ENCODE data around the gene RPS10.

RPS10 gene

DNA sequence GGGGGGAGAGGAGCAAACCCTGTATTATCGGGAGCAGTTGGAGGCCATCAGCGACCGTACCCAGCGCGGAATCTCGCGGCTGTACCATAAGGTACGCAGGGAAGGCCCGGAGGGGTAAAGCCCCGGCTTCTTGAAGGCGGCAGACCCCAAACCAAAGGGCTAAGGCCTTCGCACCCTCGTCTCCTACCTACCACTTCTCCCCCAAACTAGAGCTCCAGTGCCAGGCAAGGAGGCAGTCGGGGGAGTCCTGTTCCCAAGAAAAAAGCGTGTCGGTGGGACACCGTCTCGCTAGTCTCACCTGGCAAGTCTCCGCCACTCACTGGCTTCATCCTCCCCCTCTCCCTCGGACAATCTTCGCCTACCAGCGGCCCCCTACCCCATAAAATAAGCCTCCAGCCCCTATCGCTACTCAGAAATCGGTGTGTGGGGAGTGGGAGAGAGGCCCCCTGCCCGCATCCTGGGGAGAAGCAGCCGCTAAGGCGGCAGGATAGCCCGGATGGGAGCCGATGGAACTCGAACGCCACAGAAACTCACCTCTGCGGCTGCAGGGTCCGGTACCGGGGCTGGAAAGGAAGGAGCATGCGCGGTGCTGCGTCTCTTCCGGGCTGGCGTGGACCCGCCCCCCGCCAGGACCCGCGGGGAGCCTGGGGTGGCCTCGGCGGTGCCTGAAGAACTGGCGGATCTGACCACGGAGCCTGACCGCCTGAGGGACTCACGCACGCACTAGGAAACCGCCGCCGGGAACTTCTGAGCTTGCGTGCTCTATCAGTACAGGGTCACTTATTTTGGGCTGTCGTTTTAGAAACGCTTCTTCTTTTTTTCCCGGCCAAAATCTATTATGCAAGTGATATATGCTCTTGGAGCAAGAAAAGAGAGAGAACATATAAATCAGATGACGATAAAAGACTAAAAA is at the start of gene RPS10:
RPS10 (minus strand) TSS at position 572 of the 913 bp plus-strand sequence. CDS start 848 bp downstream, outside the sequence.
- peak; percentile 93 to 95 for DNase-seq

DNA sequence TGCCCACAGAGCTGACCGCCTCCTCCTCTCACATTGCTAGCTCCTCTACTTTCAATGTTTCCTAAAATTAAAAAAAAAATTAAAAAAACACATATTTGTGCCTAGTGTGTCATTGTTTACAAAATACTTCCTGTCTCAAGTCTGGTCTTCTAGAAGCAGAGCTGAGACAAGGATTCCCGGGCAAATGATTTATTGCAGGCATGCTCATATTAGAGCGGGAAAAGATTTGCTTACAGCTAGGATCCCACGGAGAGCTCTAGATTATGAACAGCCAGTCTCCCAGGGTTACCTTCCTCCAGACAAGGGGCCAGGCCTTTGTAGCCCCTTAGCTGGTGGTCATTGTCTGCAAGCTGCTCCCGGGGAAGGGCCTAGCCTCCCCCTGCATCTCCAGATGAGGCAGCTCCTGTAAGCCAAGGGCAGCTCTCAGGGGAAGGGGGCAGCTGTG is 49.4 kb upstream of the RPS10 start:
- DNase-seq: no peak

DNA sequence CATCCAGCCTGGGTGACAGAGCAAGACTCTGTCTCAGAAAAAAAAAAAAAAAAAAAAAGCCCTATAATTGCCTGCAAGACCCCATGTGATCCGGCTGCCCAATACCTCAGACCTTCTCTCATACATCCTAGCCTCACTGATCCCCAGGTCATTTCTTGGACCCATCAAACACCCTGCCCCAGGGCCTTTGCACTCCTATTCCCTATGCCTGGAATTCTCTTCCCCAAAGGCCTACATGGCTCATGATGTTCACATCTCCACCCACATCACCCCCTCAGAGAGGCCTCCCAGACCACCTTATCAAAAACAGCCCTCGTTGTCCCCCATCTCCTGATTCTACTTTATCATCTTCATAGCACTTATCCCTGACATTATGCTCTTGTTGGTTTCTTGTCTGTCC is 48.9 kb upstream of the RPS10 start:
- DNase-seq: no peak

DNA sequence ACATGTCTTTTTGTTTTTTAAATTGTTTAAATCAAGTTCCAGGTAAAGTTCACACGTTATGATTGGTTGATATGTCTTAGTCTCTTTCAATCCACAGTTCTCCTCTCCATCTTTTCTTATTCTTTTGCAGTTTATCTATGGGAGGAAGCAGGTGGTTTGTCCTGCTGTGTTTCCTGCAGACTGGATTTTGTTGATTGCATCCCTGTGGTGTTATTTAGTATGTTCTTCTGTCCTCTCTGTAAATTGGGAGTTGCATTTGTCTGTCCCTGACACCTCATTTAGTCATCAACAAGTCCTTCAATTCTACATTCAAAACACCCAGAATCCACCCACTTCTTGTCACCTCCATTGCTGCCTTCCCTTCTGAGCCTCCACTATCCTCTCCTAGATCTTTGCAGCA is 48.1 kb upstream of the RPS10 start:
- DNase-seq: no peak

DNA sequence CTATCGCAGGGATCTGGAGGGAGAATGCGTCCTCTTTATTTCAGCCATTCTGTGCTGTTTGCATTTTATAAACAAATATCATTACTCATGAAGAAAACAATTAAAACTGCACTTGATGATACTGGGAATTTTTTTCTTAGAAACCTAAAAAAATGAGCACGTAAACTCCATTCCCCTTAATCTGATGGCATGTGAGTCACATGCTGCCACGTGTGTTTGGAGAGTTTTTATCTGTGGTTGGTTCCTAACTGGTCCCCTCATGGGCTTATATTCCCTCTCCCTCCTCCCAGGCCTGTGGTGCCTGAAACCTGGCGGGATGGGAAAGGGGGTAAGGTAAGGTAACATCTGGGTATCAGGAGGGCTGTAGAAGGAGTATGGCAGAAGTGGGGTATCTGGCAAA is 46.6 kb upstream of the RPS10 start:
- DNase-seq: no peak

DNA sequence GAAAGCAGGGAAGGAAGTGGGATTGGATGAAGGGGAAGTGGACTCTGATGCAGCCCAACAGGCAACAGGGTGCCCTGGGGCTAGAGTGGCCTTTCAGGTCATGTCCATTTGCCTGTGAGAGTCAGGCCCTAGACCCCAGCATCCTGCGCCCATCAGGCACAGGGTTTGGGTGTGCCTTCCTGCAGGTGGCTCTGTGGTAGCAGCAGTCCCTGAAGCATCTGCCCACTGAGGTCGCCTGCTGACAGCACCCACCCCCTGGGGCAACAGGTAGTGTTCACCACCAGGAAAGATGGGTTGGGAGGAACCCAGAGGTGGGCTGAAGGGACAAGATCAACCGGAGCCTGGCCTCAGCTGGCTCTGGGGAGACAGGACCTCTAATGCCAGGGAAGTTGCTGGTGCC is 43.6 kb upstream of the RPS10 start:
- no peak for DNase-seq

DNA sequence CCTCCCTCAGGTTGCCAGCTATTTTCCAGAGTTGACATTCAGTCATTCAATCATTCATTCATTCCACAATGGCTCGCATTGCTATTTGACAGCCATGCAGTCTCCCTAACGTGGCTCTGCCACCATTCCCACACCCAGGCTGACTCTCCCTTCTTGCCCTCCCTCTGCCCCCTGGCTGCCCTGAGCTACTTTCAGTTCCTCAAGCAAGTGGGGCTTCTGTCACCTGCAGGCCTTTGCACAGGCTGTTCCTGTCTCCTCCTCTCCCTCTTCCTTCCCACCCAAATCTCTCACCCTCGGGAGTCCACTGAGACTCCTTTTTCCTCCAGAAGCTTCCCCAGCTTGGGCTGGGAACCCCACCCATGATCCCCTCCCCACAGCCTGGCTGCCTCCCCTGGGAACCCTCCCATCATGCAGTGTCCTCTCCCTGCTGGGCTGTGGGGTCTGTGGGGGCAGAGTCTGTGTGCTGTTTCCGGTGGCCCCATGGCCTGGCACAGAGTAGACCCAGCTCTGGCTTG is 42.6 kb upstream of the RPS10 start:
- no peak for DNase-seq

DNA sequence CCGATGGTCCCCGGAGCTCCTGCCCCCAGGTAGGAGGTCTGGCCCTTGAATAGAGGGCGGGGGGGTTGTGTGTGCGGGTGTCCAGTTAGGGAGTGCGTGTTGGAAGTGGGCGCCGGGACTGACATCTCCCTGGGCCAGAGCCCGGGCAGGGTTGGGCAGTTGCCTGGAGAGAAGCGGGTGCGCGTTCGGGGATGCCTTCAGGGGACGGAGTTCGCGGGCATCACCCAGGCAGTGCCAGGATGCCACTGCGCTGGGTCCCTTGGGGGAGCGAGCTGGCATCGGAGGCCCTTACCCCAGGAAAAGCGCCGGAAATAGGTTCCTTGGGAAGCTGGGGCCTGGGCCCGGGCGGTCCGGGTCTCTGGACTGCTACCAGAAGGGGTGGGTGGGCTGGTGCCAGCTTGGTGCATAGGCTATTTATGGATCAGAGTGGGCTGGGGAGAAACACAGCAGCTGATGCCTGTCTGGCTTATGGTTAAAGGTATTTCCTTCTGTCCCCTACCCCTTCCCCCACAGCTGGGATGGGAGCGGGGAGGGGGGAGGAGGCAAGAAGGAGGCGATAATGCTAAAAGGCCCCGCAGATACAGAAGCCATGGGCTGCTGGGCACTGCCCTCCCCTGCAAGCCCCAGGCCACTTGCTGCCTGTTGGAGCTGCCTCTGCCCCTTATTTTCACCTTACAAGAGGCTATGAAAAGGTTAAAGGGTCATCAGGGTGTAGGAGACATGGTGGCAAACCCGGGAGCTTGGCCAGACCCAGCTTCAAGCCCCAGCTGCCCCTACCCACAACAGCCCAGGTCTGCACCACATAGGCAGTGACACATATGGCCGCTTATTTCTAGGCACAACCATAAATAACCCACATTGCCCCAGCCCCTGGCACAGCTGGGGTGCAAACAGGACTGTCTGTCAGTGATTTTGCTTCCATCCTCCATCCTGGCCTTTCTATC is 40.6 kb upstream of the RPS10 start:
- DNase-seq: no peak

DNA sequence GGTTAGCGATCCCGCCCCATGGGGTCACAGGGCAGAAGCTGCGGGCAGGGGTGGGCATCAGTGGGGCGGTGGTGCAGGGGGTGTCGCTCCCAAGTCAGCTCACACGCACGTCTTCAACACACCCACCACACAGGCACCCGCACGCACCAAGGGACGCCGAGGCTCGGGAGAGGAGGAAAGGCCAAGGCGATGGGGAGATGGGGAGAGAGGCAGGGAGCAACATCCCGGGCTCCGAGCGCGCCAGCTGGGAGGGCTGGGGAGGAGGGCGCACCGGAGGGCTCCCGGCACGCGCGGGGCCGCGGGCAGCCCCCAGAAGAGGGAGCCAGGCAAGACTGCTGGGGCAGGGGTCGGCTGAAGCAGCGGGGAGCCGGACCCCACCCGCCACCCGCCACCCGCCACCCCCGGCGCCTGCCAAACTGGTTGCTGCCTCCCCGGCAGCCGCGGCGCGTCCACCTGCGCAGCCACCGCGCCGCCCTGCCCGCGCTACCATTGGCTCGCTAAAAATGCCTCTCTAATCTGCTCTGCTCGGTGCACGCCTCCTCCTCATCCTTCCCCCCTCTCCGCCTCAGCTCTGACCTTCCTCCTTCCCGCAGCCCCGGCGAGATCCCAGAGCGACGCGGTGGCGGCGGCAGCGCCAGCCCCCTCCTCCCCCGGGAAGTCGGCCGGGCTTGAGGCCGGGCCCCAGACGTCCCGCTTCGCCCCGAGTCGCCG is 39.8 kb upstream of the RPS10 start, which contains the start of gene PACSIN1:
PACSIN1 (plus strand) TSS at position 546 of the 711 bp plus-strand sequence. CDS start 60,230 bp downstream, outside the sequence.
- DNase-seq: peak; percentile 36 to 71

DNA sequence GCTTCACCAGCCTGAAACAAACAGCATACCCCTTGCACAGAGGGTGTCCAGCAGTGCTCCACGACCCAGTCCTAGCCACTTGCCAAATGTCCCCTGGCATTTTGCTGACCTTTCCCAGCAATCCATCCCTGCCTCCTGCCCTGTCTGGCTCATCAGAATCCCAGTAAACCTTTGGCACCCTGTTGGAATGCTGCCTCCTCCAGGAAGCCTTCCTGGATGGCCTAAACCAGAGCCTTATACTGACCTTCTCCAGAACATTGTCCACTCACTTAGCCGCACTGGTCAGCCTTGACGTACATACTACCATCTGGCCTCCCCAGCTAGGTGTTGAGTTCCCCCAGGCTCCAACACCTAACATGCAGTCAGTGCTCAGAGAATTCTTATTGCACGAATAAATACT is 38.0 kb upstream of the RPS10 start:
- DNase-seq: no peak

DNA sequence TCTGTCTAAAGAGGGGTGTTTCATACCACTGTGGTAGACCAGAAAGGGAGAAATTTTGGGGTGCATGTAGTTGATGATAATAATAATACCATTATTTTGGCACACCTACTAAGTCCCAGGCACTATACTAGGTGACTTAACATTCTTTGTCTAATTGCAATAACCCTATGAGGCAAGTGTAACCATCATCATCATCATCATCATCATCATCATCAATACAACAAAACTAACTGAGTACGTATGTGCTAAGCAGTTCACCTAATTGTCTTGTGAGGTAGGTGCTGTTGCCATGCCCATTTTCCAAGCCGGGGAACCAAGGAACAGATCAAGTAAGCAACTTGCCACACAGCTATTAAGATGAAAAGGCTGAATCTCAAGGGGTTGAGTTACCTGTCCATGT is 37.4 kb upstream of the RPS10 start:
- no peak for DNase-seq

DNA sequence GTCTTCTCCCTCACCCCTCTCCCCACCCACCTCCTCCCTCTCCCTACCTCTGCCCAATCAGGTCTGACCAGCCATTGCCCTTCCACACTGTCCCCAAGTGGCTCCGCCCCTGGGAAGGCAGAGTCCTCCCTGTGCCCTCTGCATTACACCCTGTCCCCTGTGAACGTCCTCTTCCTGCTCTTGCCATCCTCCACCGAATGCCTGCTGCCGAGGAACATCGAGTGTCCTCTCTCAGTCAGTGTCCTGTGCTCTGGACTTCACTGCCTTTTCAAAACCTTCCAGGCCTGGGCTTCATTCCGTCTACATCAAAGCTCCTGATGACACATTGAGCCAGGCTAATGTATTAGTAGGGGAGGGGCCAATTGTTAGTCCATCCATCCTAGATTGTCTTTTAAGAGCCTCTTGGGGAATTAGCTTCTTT is 36.7 kb upstream of the RPS10 start:
- peak; percentile 31 to 61 for DNase-seq

DNA sequence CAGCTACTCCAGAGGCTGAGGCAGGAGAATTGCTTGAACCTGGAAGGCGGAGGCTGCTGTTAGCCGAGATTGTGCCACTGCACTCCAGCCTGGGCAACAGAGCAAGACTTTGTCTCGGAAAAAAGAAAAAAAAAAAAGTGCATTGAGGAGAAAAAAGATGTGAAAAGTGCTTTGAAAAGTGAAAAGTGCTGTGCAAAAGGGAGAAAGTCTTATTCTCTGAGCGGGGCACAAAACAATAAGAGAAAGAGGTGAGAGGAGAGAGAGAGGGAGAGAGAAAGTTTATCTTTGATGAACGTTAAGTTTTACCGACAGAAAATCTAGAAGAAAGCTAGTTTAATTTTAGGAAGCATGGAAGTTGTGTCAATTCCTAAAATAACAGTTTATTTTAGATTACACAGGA is 36.1 kb upstream of the RPS10 start:
- no peak for DNase-seq

DNA sequence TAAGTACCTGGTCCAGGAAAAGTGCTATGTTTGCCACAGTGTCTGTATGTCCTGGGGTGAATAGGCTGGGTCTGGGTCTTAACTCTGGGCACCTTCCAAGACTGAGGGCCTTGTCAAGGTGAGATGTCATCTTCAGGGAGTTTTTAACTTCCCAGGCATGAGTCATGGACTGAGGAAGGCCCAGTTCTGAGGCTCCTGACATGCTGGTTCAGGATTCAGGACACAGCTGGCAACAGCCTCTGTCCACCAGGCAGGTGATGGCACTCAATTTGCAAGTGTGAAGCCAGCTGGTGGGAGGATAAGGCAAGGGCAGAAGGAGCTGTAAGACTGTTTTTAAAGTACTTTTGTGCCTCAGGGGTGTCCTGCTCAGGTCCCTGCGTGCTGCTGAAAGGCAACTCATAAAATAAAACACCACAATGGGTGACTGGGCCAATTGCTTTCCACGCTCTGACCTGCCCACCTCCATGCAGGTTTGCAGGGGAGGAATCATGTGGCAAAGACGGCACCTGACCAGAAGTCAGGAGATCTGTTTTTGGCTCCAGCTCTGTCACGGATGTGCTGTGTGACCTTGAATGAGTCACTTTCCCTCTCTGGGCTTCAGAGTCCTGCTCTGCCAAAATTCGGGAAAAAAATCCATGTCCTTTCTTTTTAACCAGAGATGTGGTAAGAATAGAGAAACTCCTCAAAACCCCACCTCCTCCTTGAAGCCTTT is 35.1 kb upstream of the RPS10 start:
- no peak for DNase-seq

DNA sequence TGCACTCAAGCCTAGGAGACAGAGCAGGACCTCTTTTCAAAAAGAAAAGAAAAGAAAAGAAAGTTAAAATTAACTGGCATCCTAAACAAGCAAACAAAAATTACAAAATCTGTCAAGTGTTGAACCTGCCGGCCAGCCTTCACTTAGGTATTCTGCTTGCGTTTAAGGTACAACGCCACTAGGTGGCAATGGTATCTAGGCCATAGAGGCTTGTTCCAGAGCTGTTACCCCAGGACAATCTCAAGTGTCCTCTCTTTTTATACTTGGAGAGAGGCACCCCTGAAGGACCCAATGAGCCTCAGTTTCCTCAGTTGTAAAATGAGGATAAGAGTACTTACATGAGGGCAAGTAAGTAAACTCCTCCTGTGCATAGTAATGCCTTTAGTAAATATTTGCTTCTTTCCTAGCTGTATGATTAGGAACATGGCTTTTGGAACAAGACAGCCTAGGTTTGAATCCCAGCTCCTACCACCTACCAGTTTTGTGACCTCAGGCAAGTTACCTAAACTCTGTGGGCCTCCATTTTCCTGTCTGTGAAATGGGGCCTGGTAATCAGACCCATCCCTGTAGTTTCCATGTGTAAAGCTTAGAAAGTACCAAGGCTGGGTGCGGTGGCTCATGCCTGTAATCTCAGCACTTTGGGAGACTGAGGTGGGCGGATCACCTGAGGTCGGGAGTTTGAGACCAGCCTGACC is 34.2 kb upstream of the RPS10 start:
- peak; percentile 23 to 36 for DNase-seq

DNA sequence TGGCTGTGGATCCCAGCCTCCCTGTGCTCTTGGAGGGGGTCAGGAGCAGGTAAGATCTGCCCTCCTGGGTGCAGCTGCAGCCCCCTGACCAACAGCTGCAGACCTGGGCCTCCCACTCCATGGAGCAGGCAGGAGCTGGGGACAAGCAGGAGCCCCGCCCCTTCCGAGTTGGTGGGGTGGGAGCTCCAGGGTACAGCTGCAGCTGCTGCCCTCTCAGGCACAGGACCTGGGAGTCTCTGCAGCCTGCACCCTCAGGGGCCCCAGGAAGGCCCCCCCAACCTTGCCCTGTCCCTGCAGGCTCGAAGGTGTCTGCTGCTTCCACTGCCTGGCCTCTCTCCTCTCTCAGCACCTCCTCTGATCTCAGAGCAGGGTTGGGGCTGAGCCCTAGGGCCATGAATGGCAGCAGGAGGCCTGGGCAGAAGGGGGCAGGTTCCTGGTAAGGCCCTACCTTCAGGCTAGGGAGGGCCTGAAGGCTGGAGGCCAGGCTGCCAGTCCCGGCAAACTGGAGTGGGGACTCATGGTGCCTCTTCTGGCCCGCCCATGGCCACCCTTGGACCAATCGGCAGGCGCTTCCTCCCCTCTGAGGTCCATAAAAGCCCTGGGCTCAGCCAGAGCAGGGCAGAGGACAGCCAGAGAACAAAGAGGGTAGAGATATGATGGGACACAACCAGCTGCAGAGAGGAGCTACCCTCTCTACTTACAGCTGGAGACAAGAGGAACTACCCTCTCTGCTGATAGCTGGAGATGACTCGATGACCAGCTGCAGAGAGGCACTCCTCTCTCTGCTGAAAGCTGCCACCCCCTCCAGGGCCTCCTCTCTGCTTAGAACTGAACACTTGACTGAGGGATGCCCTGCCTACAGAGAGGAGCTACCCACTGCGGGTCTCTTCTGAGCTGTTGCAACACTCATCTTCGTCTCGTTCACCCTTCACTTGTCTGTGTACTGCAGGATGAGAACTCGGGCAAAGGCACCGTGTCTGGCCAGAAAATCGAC is 32.2 kb upstream of the RPS10 start:
- DNase-seq: no peak

DNA sequence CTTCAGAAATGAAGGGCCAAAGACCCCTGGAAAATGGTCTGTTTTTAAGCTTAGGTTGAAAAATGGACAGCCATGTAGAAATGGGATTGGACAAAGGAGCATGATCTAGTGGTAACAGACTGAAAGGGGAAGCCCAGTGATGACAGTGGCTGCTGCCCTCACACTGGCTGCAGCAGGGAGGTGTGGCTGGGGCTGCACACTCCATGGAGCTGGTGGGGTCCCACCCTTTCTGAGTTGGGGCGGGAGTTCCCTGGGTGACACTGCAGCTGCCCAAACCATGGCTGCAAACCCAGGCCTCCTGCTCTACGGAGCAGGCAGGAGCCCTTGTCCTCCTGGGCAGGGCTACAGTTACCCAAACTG is 31.5 kb upstream of the RPS10 start:
- DNase-seq: no peak

DNA sequence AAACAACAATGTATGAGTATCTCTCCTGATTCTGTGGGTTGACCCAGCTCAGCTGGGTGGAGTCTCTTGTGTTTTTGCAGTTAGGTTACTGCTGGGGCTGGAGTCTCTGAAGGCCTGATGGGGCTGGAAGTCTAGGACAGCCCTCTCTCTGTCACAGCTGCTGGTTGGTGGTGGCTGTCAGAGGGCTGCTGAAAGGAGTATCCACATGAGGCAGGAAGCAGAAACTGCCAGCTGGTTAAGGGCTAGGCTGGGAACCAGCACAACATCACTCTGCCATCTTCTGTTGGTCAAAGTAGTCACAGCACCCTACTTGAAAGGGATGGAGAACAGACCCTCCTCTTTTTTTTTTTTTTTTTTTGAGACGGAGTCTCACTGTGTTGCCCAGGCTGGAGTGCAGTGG is 30.0 kb upstream of the RPS10 start:
- DNase-seq: no peak

DNA sequence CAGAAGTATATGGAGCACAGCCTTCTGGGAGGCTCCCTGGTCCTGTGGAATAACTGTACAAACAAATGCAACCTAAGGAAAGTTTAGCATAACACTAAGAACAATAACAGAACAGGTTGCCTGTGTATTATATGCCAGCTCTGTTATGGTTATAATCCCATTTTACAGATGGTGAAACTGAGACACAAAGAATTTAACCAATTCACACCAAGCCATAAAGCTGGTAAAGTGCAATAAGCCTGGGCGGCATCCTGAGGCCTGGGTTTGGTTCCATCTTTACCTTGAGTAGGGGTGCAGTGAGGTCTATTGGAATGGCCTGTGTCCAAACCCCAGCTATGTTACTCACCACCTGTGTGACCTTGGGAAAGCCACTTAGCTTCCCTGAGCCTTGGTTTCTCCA is 25.3 kb upstream of the RPS10 start:
- no peak for DNase-seq

DNA sequence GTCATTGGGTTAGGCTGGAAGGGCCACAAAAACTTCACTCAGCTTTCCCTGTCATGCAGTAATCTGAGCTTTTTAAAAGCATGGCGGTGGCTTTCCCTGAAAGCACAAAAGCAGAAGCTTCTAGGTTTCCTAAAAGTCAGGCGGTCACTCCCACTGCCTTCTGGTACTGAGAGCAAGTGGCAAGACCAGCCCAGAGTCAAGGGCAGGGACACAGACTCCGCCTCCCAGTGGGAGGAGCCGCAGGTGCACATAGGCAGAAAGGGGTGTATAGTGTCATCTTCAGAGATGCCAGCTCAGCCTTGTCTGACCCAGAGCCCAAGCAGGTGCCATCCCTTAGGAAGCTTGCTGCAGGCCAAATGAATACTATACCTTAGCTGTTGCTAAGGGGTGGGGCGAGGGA is 22.0 kb upstream of the RPS10 start:
- DNase-seq: no peak
